HFFc6 (cell line): ENCODE measurements around the gene FEM1C. TPM values are rescaled to one million over a fixed set of nuclear protein-coding genes. Genes with fewer than 3 reads are reported as not detected.

ENCODE experiments used
- DNase-seq: peaks from one replicate; pipeline ENCODE4 v3.0.0-alpha.2; 2018
- H3K27ac Mint-ChIP-seq: 2 replicates; pipeline ENCODE4 v1.8.0; 2020; ENCODE audit warnings: mild to moderate bottlenecking, mixed read lengths
- H3K27me3 Mint-ChIP-seq: 2 replicates; pipeline ENCODE4 v1.8.0; 2021; ENCODE audit warnings: mild to moderate bottlenecking, moderate library complexity, mixed read lengths; ENCODE audit not compliant: insufficient read depth
- H3K36me3 Mint-ChIP-seq: 2 replicates; pipeline ENCODE4 v1.8.0; 2021; ENCODE audit warnings: low read depth, mixed read lengths
- H3K4me1 Mint-ChIP-seq: 2 replicates; pipeline ENCODE4 v1.8.0; 2020; ENCODE audit warnings: low read depth, mixed read lengths
- H3K4me3 Mint-ChIP-seq: 2 replicates; pipeline ENCODE4 v1.8.0; 2020; ENCODE audit warnings: mild to moderate bottlenecking, moderate library complexity, mixed read lengths
- H3K9me3 Mint-ChIP-seq: 2 replicates; pipeline ENCODE4 v1.8.0; 2020; ENCODE audit warnings: mild to moderate bottlenecking, mixed read lengths
- total RNA-seq, 6 experiments: library from RNA; stranded (reverse); fragmentation: NEBNext Ultra II Directional; extraction: Animal tissue kit (Norgen Biotek cat#: 25700); gene quantifications; 2 replicates in 1 of 6; 3 replicates in 5 of 6; pipeline ENCODE4 v1.2.3, GENCODE V29; 2021
- TF ChIP-seq, protein P1 (sequence below): fragments of 200-600 bp; sonication (generic); IDR thresholded peaks from 2 replicates; pipeline ENCODE4 v1.5.0; 2021; ENCODE audit warnings: antibody characterized with exemption, mild to moderate bottlenecking

FEM1C gene
- total RNA-seq, 6 experiments from 2014 or later, result 12.1 to 15.9 (median 14.9) TPM

GRCh38 chr5:115524199-115524847 lies 20.3 kb downstream of the FEM1C start:
- TF ChIP-seq, protein P1, sequence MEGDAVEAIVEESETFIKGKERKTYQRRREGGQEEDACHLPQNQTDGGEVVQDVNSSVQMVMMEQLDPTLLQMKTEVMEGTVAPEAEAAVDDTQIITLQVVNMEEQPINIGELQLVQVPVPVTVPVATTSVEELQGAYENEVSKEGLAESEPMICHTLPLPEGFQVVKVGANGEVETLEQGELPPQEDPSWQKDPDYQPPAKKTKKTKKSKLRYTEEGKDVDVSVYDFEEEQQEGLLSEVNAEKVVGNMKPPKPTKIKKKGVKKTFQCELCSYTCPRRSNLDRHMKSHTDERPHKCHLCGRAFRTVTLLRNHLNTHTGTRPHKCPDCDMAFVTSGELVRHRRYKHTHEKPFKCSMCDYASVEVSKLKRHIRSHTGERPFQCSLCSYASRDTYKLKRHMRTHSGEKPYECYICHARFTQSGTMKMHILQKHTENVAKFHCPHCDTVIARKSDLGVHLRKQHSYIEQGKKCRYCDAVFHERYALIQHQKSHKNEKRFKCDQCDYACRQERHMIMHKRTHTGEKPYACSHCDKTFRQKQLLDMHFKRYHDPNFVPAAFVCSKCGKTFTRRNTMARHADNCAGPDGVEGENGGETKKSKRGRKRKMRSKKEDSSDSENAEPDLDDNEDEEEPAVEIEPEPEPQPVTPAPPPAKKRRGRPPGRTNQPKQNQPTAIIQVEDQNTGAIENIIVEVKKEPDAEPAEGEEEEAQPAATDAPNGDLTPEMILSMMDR, result no peak
- Mint-ChIP-seq H3K27ac (no peak overlapping the region), H3K4me1 (peaks cover 62% of the 10 kb centered on the region), H3K9me3 (no peaks in the 10 kb centered on the region), H3K27me3 (no peaks in the 10 kb centered on the region), H3K4me3 (no peak overlapping the region), H3K36me3 (peaks cover 50% of the 10 kb centered on the region)
- no peak for DNase-seq

GRCh38 chr5:115522832-115523403 lies 21.7 kb downstream of the FEM1C start:
- Mint-ChIP-seq H3K4me3 (no peak overlapping the region), H3K27me3 (no peaks in the 10 kb centered on the region), H3K4me1 (peaks cover 48% of the 10 kb centered on the region), H3K36me3 (peaks cover 42% of the 10 kb centered on the region), H3K27ac (no peak overlapping the region), H3K9me3 (no peaks in the 10 kb centered on the region)
- TF ChIP-seq, protein P1, result no peak
- DNase-seq, result no peak

DNA sequence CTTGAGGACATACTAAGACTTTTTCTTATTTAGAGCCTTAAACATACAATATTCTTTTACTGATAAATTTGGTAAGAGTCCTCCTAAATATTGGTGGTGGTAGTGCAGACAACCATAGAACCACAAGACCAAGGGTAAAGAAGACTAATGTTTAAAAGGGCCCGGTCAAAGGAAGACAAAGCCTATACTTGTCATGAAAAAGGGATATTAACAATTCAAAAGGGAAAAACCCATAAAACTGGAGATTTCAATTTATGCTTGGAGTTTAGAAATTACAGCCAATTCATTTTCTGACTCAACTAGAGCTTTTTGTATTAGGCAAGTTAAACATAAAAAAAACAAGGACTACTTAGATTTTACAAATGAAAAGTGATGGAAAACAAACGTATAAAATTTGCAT lies 24.4 kb downstream of the FEM1C start:
- peaks cover 34% of the 10 kb centered on the region for H3K4me1 Mint-ChIP-seq
- TF ChIP-seq, protein P1, result no peak
- H3K36me3 Mint-ChIP-seq, result peaks cover 40% of the 10 kb centered on the region
- no peaks in the 10 kb centered on the region for H3K9me3 Mint-ChIP-seq
- DNase-seq, result no peak
- H3K27ac Mint-ChIP-seq, result no peak overlapping the region
- H3K4me3 Mint-ChIP-seq, result no peak overlapping the region
- no peaks in the 10 kb centered on the region; the same call in 1 of the 2 replicates for H3K27me3 Mint-ChIP-seq

- H3K9me3 Mint-ChIP-seq, result no peaks in the 10 kb centered on the region; the same call in 1 of the 2 replicates
- TF ChIP-seq, protein P1, result no peak
- H3K27ac Mint-ChIP-seq, result no peak overlapping the region
- H3K27me3 Mint-ChIP-seq, result no peaks in the 10 kb centered on the region; the same call in 1 of the 2 replicates
- peaks cover 37% of the 10 kb centered on the region for H3K36me3 Mint-ChIP-seq
- H3K4me3 Mint-ChIP-seq, result no peak overlapping the region
- peaks cover 12% of the 10 kb centered on the region; the same call in 1 of the 2 replicates for H3K4me1 Mint-ChIP-seq
- no peak for DNase-seq
Observed at GRCh38 chr5:115516372-115516771, 28.2 kb downstream of the FEM1C start.

GRCh38 chr5:115514220-115514619 lies 30.4 kb downstream of the FEM1C start:
- peaks cover 32% of the 10 kb centered on the region for H3K36me3 Mint-ChIP-seq
- no peaks in the 10 kb centered on the region; the same call in 1 of the 2 replicates for H3K27me3 Mint-ChIP-seq
- peaks cover 12% of the 10 kb centered on the region; the same call in 1 of the 2 replicates for H3K4me1 Mint-ChIP-seq
- no peaks in the 10 kb centered on the region; the same call in 1 of the 2 replicates for H3K9me3 Mint-ChIP-seq
- H3K4me3 Mint-ChIP-seq, result no peak overlapping the region
- TF ChIP-seq, protein P1, result no peak
- H3K27ac Mint-ChIP-seq, result no peak overlapping the region
- DNase-seq, result no peak
